Measurements from ENCODE around the gene HCAR2. TPM values are rescaled to one million over a fixed set of nuclear protein-coding genes. Genes with fewer than 3 reads are reported as not detected.
A peak's percentile ranks its signal among the peaks of the same experiment; 100 is the strongest.
"Not testable (repeated sequence)": the region's sequence is repeated elsewhere in the genome, so short reads cannot be mapped to it uniquely, and the experiment has no call there.

The HCAR2 gene
- total RNA-seq = not detected in 2 replicates

- H3K4me3 Mint-ChIP-seq; DNase-seq; POLR2A ChIA-PET; intact Hi-C loops (cut with micrococcal nuclease); CTCF ChIA-PET; H3K27ac Mint-ChIP-seq; H3K27me3 Mint-ChIP-seq; ATAC-seq (ENCODE audit: low read depth); H3K9me3 Mint-ChIP-seq; H3K4me1 Mint-ChIP-seq; H3K36me3 Mint-ChIP-seq (ENCODE audit: low read depth): not testable (repeated sequence)
These were observed at the start of gene HCAR2 for GRCh38 chr12:122702890-122703611. HCAR2 (minus strand) TSS chr12:122703357; CDS start chr12:122703283, 74 bp downstream.

- peak within 1 kb of the TSS; percentile 91 for H3K4me3 Mint-ChIP-seq
- H3K27me3 Mint-ChIP-seq = no peaks in the 10 kb centered on the region
- CTCF ChIA-PET = interaction anchor here (0.6 to 2.0 kb wide), 9 partner anchors 9 to 122 kb away, joined by 3 to 27 read pairs (median 3); no protein-coding TSS in a partner anchor
- H3K27ac Mint-ChIP-seq = peak within 1 kb of the TSS; percentile 92
- intact Hi-C loops (cut with micrococcal nuclease) = loop anchor here (1.0 to 10.0 kb wide), 9 partner anchors 22 to 486 kb away; partner anchors contain the start of genes CCDC62, KNTC1, MPHOSPH9 and MTRFR
- peaks cover 46% of the 10 kb centered on the region for H3K4me1 Mint-ChIP-seq
- peak; percentile 99 for DNase-seq
- TF ChIP-seq, protein P1, sequence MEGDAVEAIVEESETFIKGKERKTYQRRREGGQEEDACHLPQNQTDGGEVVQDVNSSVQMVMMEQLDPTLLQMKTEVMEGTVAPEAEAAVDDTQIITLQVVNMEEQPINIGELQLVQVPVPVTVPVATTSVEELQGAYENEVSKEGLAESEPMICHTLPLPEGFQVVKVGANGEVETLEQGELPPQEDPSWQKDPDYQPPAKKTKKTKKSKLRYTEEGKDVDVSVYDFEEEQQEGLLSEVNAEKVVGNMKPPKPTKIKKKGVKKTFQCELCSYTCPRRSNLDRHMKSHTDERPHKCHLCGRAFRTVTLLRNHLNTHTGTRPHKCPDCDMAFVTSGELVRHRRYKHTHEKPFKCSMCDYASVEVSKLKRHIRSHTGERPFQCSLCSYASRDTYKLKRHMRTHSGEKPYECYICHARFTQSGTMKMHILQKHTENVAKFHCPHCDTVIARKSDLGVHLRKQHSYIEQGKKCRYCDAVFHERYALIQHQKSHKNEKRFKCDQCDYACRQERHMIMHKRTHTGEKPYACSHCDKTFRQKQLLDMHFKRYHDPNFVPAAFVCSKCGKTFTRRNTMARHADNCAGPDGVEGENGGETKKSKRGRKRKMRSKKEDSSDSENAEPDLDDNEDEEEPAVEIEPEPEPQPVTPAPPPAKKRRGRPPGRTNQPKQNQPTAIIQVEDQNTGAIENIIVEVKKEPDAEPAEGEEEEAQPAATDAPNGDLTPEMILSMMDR (IDR thresholded peaks at IDR 0.05) = no peak
- peak; percentile 92 for ATAC-seq (ENCODE audit: low read depth)
- H3K9me3 Mint-ChIP-seq = no peaks in the 10 kb centered on the region
- H3K36me3 Mint-ChIP-seq (ENCODE audit: low read depth) = peaks cover 49% of the 10 kb centered on the region
- POLR2A ChIA-PET = interaction anchor here (0.6 to 3.0 kb wide), 8 partner anchors 22 to 350 kb away, joined by 3 to 16 read pairs (median 6); partner anchors contain the start of genes CCDC62, KNTC1, RSRC2 and ZCCHC8
These were observed 49.5 kb upstream of the HCAR2 start, which contains the start of gene DENR for GRCh38 chr12:122752464-122753318. DENR (plus strand) TSS chr12:122752824; CDS start chr12:122753702, 878 bp downstream.

- not testable (repeated sequence) for H3K27me3 Mint-ChIP-seq
- H3K27ac Mint-ChIP-seq = peak overlapping the region; percentile 92
These were observed 47.8 kb upstream of the HCAR2 start for GRCh38 chr12:122750781-122751515.

GRCh38 chr12:122749569-122750332, 46.6 kb upstream of the HCAR2 start:
- no peak overlapping the region for H3K4me3 Mint-ChIP-seq
- intact Hi-C loops (cut with micrococcal nuclease) = loop anchor here (2.0 to 10.0 kb wide), 2 partner anchors 23 to 485 kb away; partner anchors contain the start of genes MPHOSPH9 and MTRFR
- no peaks in the 10 kb centered on the region for H3K27me3 Mint-ChIP-seq
- peaks cover 21% of the 10 kb centered on the region for H3K36me3 Mint-ChIP-seq (ENCODE audit: low read depth)
- TF ChIP-seq, protein P1 (IDR thresholded peaks at IDR 0.05) = no peak
- H3K4me1 Mint-ChIP-seq = peaks cover 36% of the 10 kb centered on the region
- CTCF ChIA-PET = no interaction called here
- H3K9me3 Mint-ChIP-seq = no peaks in the 10 kb centered on the region
- ATAC-seq (ENCODE audit: low read depth) (no peak), DNase-seq (no peak)
- POLR2A ChIA-PET = interaction anchor here (1.0 kb wide), 1 partner anchor 111 kb away, joined by 3 read pairs; no protein-coding TSS in a partner anchor
- H3K27ac Mint-ChIP-seq = peak overlapping the region; percentile 11

More at GRCh38 chr12:122750781-122751515, 47.8 kb upstream of the HCAR2 start:
- Mint-ChIP-seq H3K4me3 (peak overlapping the region; percentile 71), H3K36me3 (ENCODE audit: low read depth) (peaks cover 32% of the 10 kb centered on the region), H3K4me1 (peaks cover 36% of the 10 kb centered on the region)
- intact Hi-C loops (cut with micrococcal nuclease) = loop anchor here (2.0 to 10.0 kb wide), 2 partner anchors 24 to 484 kb away; partner anchors contain the start of genes MPHOSPH9 and MTRFR
- POLR2A ChIA-PET; CTCF ChIA-PET; ATAC-seq (ENCODE audit: low read depth); H3K9me3 Mint-ChIP-seq; DNase-seq: not testable (repeated sequence)

DNA sequence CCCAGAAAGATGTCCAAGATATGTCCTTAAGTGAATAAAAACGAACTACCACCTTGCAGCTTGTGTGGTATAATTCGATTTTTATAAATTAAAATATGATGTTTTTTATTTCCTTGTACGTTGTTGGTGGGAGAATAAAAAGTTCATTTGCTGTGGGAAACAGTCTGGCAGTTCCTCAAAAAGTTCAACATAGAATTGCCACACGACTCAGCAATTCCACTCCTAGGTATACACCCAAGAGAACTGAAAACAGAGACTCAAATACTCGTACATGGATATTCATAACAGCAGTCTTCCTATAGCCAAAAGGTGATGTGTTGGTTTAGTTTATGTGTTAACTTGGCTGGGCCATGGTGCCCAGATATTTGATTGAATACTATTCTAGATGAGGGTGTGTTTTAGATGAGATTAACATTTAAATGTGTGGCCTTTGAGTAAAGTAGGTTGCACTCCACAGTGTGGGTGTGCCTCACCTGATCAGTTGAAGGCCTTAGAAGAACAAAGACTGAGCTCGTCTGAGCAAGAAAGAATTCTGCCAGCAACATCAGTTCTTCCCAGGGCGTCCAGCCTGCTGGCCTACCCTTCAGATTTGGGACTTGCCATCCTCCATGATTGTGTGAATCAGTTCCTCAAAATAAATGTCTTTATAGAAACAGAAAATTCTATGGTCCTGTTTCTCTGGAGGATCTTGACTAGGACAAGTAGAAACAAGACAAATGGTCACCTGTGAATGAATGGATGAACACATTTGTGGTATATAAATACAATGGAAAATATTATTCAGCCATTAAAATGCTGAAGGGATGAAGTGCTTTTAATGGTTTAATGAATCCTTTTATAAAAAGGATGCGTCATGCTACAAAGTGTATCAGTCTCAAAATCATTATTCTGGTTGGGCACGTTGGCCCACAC, 44.3 kb upstream of the HCAR2 start:
- TF ChIP-seq, protein P1 (IDR thresholded peaks at IDR 0.05) = no peak

More for the DNA sequence above, 44.3 kb upstream of the HCAR2 start:
- POLR2A ChIA-PET = interaction anchor here (0.6 kb wide), 2 partner anchors 20 to 36 kb away, joined by 3 to 5 read pairs; no protein-coding TSS in a partner anchor
- no peak for ATAC-seq (ENCODE audit: low read depth)
- DNase-seq = no peak
- CTCF ChIA-PET = no interaction called here
- Mint-ChIP-seq H3K36me3 (ENCODE audit: low read depth) (no peaks in the 10 kb centered on the region), H3K4me1 (peaks cover 18% of the 10 kb centered on the region), H3K27ac (no peak overlapping the region), H3K4me3 (no peak overlapping the region), H3K9me3 (no peaks in the 10 kb centered on the region), H3K27me3 (no peaks in the 10 kb centered on the region)
- intact Hi-C loops (cut with micrococcal nuclease) = no loop called here
